PFSK-1 (cell line): Measurements from ENCODE around the gene MBOAT2.

Experiments
- FOXP2 ChIP-seq: optimal IDR thresholded peaks from 2 replicates; pipeline ENCODE3; 2011; ENCODE audit warnings: borderline replicate concordance, control low read depth, inconsistent platforms; ENCODE audit not compliant: insufficient read depth; ENCODE audit errors: extremely low read length, extremely low read depth
- POLR2AphosphoS5 ChIP-seq: IDR thresholded peaks from 2 replicates; pipeline ENCODE4 v1.6.1; 2012; ENCODE audit warnings: low read depth, mild to moderate bottlenecking, control low read depth, low read length, moderate library complexity
- REST ChIP-seq, 2 experiments: IDR thresholded peaks; 2 replicates each; pipeline versions ENCODE4 v1.6.1 to v1.8.0; 2011 to 2012; ENCODE audit warnings: low read depth in 2 of 2, low read length in 2 of 2, control low read depth in 1 of 2, inconsistent platforms in 1 of 2, mild to moderate bottlenecking in 1 of 2, moderate library complexity in 1 of 2; ENCODE audit not compliant: insufficient read depth in 1 of 2
- SIN3A ChIP-seq: IDR thresholded peaks from 2 replicates; pipeline ENCODE4 v1.6.1; 2012; ENCODE audit warnings: mild to moderate bottlenecking, low read length, moderate library complexity, borderline replicate concordance; ENCODE audit not compliant: insufficient read depth
- TAF1 ChIP-seq: IDR thresholded peaks from 2 replicates; pipeline ENCODE4 v1.6.1; 2012; ENCODE audit warnings: low read length, control low read depth, borderline replicate concordance; ENCODE audit not compliant: insufficient read depth

MBOAT2 gene

GRCh38 chr2:8827729-8828128, 175.8 kb downstream of the MBOAT2 start:
- no peak for TF ChIP-seq POLR2AphosphoS5
- no peak for TF ChIP-seq REST (IDR thresholded peaks at IDR 0.05; ENCODE audit: insufficient read depth in 1 of 2, low read depth in 2 of 2, low read length in 2 of 2)
- no peak for TF ChIP-seq SIN3A
- no peak for TF ChIP-seq FOXP2
- TF ChIP-seq TAF1 = no peak

GRCh38 chr2:8822218-8822617, 181.3 kb downstream of the MBOAT2 start:
- TF ChIP-seq POLR2AphosphoS5 (no peak), REST (IDR thresholded peaks at IDR 0.05; ENCODE audit: insufficient read depth in 1 of 2, low read depth in 2 of 2, low read length in 2 of 2) (no peak), FOXP2 (no peak), TAF1 (no peak), SIN3A (no peak)

- TF ChIP-seq POLR2AphosphoS5 (no peak), SIN3A (no peak), FOXP2 (no peak), TAF1 (no peak), REST (IDR thresholded peaks at IDR 0.05; ENCODE audit: insufficient read depth in 1 of 2, low read depth in 2 of 2, low read length in 2 of 2) (no peak)
These were observed 181.9 kb downstream of the MBOAT2 start for GRCh38 chr2:8821276-8822217.

- no peak for TF ChIP-seq REST (IDR thresholded peaks at IDR 0.05; ENCODE audit: insufficient read depth in 1 of 2, low read depth in 2 of 2, low read length in 2 of 2)
- TF ChIP-seq TAF1 = no peak
- TF ChIP-seq FOXP2 = no peak
- no peak for TF ChIP-seq POLR2AphosphoS5
These were observed 183.5 kb downstream of the MBOAT2 start for GRCh38 chr2:8819948-8820347.
